Breast epithelium (tissue), 4 donors: ENCODE measurements around the gene PLD4. TPM values are rescaled to one million over a fixed set of nuclear protein-coding genes. Genes with fewer than 3 reads are reported as not detected.

ENCODE experiments used
- DNase-seq, 2 donors: peaks; one replicate each; pipeline ENCODE4 v3.0.0-alpha.2; 2019; ENCODE audit warnings: low spot score in 2 of 2
- H3K27ac ChIP-seq, 2 donors: fragments of 200-600 bp; sonication (generic) in 1 of 2; one replicate each; pipeline ENCODE4 v1.5.1; 2016 to 2019; ENCODE audit warnings: mild to moderate bottlenecking in 1 of 2
- H3K27me3 ChIP-seq, 2 donors: fragments of 200-600 bp; sonication (generic) in 1 of 2; one replicate each; pipeline versions ENCODE4 v1.5.1 to v1.6.0; 2017 to 2019; ENCODE audit warnings: control low read depth in 1 of 2, mild to moderate bottlenecking in 1 of 2
- H3K36me3 ChIP-seq: fragments of 200-600 bp; one replicate; pipeline ENCODE4 v1.5.1; 2019
- H3K4me1 ChIP-seq, 2 donors: fragments of 200-600 bp; sonication (generic); one replicate each; pipeline ENCODE4 v1.5.1; 2016 to 2019; ENCODE audit warnings: control low read depth in 1 of 2
- H3K4me3 ChIP-seq, 3 donors: fragments of 200-600 bp; sonication (generic); 1 replicate in 2 of 3; 2 replicates in 1 of 3; pipeline ENCODE4 v1.5.1; 2016 to 2019; ENCODE audit warnings: mild to moderate bottlenecking in 3 of 3, moderate library complexity in 2 of 3
- H3K9me3 ChIP-seq, 2 donors: fragments of 200-600 bp; sonication (generic) in 1 of 2; one replicate each; pipeline ENCODE4 v1.5.1; 2016 to 2019; ENCODE audit warnings: control low read depth in 1 of 2
- POLR2A ChIP-seq: fragments of 450-650 bp; IDR thresholded peaks from one replicate; pipeline ENCODE4 v1.6.1; 2016; ENCODE audit warnings: antibody characterized with exemption, mild to moderate bottlenecking, moderate library complexity
- POLR2AphosphoS5 ChIP-seq, 3 donors: sonication (generic); formaldehyde crosslinking; IDR thresholded peaks; one replicate each; pipeline ENCODE4 v1.6.1; 2017; ENCODE audit warnings: antibody characterized with exemption in 3 of 3
- intact Hi-C: fragments of 100-400 bp; cut with DNase I; formaldehyde crosslinking; loops from one replicate; pipeline ENCODE4 v1.15.1; 2023; ENCODE audit warnings: low total_unique reads
- total RNA-seq, 3 donors: library from RNA; depleted of rRNA; stranded (reverse); fragments of >200 nt; gene quantifications; one replicate each; pipeline ENCODE4 v1.1.0, GENCODE V29; 2016
- TF ChIP-seq, protein P1 (sequence below), 3 donors: fragments of 450-650 bp; IDR thresholded peaks; one replicate each; pipeline ENCODE4 v1.5.1; 2016 to 2017; ENCODE audit warnings: antibody characterized with exemption in 3 of 3, mild to moderate bottlenecking in 3 of 3, moderate library complexity in 3 of 3

PLD4 gene
- total RNA-seq, 3 donors from 2014 or later = 0.33 to 4.0 TPM; not detected in 1

DNA sequence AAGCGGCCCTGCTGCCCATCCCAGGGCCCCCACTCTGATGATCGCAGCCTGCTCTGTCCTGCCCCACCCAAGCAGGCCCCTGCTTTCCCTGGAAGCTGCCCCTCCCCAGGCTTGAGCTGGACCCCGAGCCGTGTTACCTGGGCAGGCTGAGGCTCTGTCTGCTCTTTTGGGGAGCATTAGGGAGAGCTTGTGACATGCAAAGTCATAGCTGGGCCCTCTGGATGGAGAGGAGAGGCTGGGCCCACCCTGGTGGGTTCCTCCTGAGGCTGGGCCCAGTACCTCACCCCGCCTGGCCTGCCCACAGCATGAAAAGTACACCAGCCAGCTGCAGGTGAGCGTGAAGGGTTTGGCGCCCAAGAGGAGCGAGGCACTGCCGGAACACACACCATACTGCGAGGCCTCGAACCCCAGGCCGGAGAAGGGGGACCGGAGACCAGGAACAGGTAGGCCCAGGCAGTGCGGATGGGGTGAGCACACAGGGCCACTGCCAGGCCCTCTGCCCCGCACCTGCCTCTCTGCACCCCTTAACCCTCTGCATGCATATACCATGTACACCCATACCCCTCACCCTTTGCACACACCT is 44.6 kb upstream of the PLD4 start:
- no peak overlapping the region for H3K27ac ChIP-seq
- no peak for TF ChIP-seq POLR2A
- TF ChIP-seq, protein P1, sequence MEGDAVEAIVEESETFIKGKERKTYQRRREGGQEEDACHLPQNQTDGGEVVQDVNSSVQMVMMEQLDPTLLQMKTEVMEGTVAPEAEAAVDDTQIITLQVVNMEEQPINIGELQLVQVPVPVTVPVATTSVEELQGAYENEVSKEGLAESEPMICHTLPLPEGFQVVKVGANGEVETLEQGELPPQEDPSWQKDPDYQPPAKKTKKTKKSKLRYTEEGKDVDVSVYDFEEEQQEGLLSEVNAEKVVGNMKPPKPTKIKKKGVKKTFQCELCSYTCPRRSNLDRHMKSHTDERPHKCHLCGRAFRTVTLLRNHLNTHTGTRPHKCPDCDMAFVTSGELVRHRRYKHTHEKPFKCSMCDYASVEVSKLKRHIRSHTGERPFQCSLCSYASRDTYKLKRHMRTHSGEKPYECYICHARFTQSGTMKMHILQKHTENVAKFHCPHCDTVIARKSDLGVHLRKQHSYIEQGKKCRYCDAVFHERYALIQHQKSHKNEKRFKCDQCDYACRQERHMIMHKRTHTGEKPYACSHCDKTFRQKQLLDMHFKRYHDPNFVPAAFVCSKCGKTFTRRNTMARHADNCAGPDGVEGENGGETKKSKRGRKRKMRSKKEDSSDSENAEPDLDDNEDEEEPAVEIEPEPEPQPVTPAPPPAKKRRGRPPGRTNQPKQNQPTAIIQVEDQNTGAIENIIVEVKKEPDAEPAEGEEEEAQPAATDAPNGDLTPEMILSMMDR (IDR thresholded peaks at IDR 0.05) = no peak
- TF ChIP-seq POLR2AphosphoS5 (IDR thresholded peaks at IDR 0.05) = no peak
- intact Hi-C loops = no loop called here
- H3K27me3 ChIP-seq = no peaks in the 10 kb centered on the region
- no peaks in the 10 kb centered on the region for H3K36me3 ChIP-seq
- H3K9me3 ChIP-seq = no peaks in the 10 kb centered on the region
- DNase-seq = no peak
- H3K4me3 ChIP-seq = no peak overlapping the region
- no peaks in the 10 kb centered on the region for H3K4me1 ChIP-seq

DNA sequence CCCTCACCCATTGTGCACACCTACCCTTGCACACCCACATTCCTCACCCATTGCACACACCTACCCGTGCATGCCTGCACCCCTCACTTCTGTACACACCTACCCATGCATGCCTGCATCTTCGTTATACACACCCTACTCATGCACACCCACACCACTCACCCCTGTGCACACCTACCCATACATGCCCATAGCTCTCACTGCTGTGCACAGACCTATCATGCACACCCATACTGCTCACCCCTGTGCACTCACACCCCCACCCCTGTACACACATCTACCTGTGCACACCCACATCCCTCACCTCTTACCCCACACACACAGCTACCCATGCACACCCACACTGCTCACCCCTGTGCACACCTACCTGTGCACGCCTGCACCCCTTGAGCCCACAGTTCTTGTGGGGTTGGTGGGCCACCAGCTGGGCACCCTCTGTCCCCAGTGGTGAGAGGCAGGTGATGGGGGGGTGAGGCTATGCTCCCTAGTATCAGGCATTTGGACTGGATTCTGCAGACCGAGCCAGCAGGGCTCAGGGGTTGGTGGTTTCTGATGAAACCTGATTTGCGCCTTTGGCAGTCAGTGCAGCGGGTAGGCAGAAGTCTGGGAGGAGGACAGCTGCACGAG is 44.0 kb upstream of the PLD4 start:
- intact Hi-C loops = no loop called here
- DNase-seq = no peak

DNA sequence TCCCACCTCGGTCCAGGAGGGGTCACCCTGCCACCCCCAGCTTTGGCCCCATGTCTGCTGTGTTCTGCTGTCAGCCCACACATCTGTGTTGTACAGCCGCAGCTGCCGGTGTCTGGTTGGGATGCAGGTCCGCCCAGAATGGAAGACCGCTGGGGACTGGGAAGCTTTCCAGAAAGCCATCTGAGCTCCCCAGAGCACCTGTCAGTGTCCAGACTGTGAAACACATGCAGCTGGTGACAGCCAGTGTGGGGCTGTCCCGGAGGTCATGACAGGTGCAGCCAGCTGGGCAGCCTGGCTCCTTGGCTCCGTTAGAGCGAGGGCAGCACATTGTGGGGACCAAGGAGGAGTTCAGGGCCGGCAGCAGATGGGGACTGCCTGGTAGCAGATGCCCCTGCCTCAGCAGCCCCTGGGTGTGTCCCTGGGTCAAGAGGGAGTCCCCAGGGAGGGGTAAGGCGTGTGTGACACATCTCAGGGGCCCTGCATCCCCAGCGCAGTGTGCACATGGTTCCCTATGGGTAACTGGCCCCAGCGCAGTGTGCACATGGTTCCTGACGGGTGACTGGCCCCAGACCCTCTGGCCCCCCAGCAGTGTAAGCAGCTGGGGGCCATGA is 43.2 kb upstream of the PLD4 start:
- H3K36me3 ChIP-seq = no peaks in the 10 kb centered on the region
- intact Hi-C loops = no loop called here
- TF ChIP-seq POLR2AphosphoS5 (IDR thresholded peaks at IDR 0.05) (no peak), POLR2A (no peak)
- TF ChIP-seq, protein P1 (IDR thresholded peaks at IDR 0.05) = no peak
- H3K4me1 ChIP-seq = no peaks in the 10 kb centered on the region
- no peaks in the 10 kb centered on the region for H3K9me3 ChIP-seq
- H3K27ac ChIP-seq = no peak overlapping the region
- DNase-seq = no peak
- H3K27me3 ChIP-seq = no peaks in the 10 kb centered on the region
- no peak overlapping the region for H3K4me3 ChIP-seq

More for the DNA sequence above, 44.0 kb upstream of the PLD4 start:
- Histone ChIP-seq H3K4me3 (no peak overlapping the region), H3K27me3 (no peaks in the 10 kb centered on the region), H3K27ac (no peak overlapping the region), H3K9me3 (no peaks in the 10 kb centered on the region), H3K4me1 (no peaks in the 10 kb centered on the region), H3K36me3 (no peaks in the 10 kb centered on the region)
- TF ChIP-seq, protein P1 (IDR thresholded peaks at IDR 0.05) = no peak
- TF ChIP-seq POLR2A = no peak
- no peak for TF ChIP-seq POLR2AphosphoS5 (IDR thresholded peaks at IDR 0.05)

DNA sequence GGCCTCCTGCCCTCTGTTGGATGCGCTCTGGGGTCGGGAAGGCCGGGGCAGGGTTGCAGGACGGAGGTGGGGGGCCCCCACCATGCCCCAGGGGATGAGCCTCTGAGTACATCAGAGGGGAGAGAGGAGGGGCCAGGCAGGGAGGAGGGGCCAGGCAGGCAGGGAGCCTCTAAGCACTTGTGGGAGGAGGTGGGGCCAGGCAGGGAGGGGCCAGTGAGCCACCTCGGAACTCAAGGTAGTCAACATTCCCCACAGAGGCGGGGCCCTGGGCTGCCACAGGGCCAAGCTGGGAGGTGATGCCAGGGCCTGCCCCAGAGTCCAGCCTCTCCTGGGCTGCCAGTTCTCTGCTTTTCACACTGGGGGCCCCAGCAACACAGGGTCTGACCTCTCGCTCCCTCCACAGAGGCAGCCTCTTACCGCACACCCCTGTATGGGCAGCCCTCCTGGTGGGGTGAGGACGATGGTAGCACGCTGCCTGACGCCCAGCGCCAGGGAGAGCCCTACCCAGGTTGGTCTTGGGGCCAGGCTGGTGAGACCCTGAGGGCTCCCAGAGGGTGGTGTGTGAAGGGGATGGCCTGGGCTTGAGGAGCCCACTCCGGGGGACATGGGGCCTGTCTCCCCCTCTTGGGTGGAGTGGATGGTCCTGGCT is 42.2 kb upstream of the PLD4 start:
- no peak for TF ChIP-seq POLR2AphosphoS5 (IDR thresholded peaks at IDR 0.05)
- TF ChIP-seq, protein P1 (IDR thresholded peaks at IDR 0.05) = no peak
- no peak for TF ChIP-seq POLR2A
- Histone ChIP-seq H3K27ac (no peak overlapping the region), H3K4me3 (no peak overlapping the region), H3K27me3 (no peaks in the 10 kb centered on the region), H3K4me1 (no peaks in the 10 kb centered on the region), H3K36me3 (no peaks in the 10 kb centered on the region), H3K9me3 (no peaks in the 10 kb centered on the region)
- DNase-seq = no peak
- intact Hi-C loops = no loop called here
